ENCODE measurements around the gene PITRM1.

The PITRM1 gene

GRCh38 chr10:3122486-3123205 lies 49.9 kb downstream of the PITRM1 start:
- CTCF ChIA-PET: no interaction called here
- DNase-seq (ENCODE audit: low spot score): no peak

GRCh38 chr10:3122034-3122433 lies 50.5 kb downstream of the PITRM1 start:
- CTCF ChIA-PET: interaction anchor here (0.6 kb wide), 1 partner anchor 998 kb away, joined by 3 read pairs; no protein-coding TSS in a partner anchor
- DNase-seq (ENCODE audit: low spot score): no peak
- POLR2A ChIA-PET (ENCODE audit: low non-redundant PET): no interaction called here
- H3K27ac ChIP-seq: peak overlapping the region; percentile 29
- TF ChIP-seq CTCF (conservative IDR thresholded peaks at IDR 0.05; ENCODE audit: low read depth): no peak

More at GRCh38 chr10:3122486-3123205, 49.9 kb downstream of the PITRM1 start:
- TF ChIP-seq CTCF (conservative IDR thresholded peaks at IDR 0.05; ENCODE audit: low read depth): no peak
- H3K27ac ChIP-seq: peak overlapping the region; percentile 29
- POLR2A ChIA-PET (ENCODE audit: low non-redundant PET): no interaction called here

GRCh38 chr10:3119796-3120459 lies 52.7 kb downstream of the PITRM1 start:
- ChIA-PET CTCF (interaction anchor here (0.6 kb wide), 1 partner anchor 1448 kb away, joined by 4 read pairs; no protein-coding TSS in a partner anchor), POLR2A (ENCODE audit: low non-redundant PET) (no interaction called here)
- DNase-seq (ENCODE audit: low spot score): peak; percentile 34

DNA sequence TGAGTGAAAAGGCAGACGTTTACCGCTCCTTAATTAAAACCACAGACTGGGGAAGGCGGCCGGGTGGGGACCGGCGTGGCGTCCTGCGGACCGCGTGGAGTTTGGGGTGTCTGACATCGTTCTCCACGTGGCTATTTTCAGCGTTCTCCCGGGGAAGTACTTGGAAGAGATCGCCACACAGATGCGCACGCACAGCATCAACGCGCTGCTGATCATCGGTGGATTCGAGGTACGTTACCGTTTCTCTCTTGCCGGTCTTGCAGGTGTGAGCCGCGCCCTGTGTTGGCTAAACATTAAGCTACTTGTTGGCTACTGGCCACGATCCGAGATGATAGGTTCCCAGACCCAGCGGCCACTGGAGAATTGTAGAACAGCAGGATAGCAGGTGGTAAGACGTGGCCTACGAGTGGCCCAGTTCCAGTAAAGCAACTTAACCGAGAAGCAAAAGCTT lies 53.9 kb downstream of the PITRM1 start:
- ChIA-PET POLR2A (ENCODE audit: low non-redundant PET) (no interaction called here), CTCF (interaction anchor here (0.7 kb wide), 1 partner anchor 218 kb away, joined by 3 read pairs; no protein-coding TSS in a partner anchor)
- DNase-seq (ENCODE audit: low spot score): no peak
- no peak overlapping the region for H3K27ac ChIP-seq
- no peak for TF ChIP-seq CTCF (conservative IDR thresholded peaks at IDR 0.05; ENCODE audit: low read depth)

More at GRCh38 chr10:3119796-3120459, 52.7 kb downstream of the PITRM1 start:
- H3K27ac ChIP-seq: no peak overlapping the region
- peak; percentile 40 for TF ChIP-seq CTCF (conservative IDR thresholded peaks at IDR 0.05; ENCODE audit: low read depth)

GRCh38 chr10:3117486-3117885 lies 55.1 kb downstream of the PITRM1 start:
- H3K27ac ChIP-seq: no peak overlapping the region
- TF ChIP-seq CTCF (conservative IDR thresholded peaks at IDR 0.05; ENCODE audit: low read depth): no peak
- CTCF ChIA-PET: interaction anchor here (1.4 kb wide), 1 partner anchor 16 kb away, joined by 3 read pairs; no protein-coding TSS in a partner anchor
- DNase-seq (ENCODE audit: low spot score): no peak
- POLR2A ChIA-PET (ENCODE audit: low non-redundant PET): no interaction called here

DNA sequence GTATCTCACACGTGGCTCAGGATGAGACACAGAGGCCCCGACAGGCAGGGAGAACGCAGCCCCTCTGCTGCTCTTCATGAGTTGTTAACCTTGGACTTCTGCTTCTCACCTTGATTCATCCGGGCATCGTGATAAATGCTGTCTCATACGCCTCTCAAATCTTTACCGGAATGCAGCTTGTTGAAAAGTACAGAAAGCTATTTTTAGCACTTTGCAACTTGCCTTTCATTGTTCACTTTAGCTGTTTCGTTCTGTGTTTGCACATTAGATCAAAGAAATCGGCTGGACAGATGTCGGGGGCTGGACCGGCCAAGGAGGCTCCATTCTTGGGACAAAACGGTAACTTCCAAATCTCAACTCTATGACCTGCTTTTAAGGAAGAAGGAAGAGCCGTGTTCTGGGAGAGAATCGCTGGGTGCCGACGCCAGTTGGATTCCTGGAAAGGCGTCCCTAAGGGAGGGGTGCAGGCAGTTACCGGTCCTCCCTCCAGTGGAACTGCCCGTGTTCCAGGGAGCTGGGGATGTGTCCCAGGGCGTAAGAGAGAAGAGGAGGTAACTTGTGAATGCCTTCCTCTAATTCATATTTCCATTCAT lies 56.0 kb downstream of the PITRM1 start:
- no peak for TF ChIP-seq CTCF (conservative IDR thresholded peaks at IDR 0.05; ENCODE audit: low read depth)
- ChIA-PET CTCF (interaction anchor here (1.4 kb wide), 1 partner anchor 17 kb away, joined by 3 read pairs; no protein-coding TSS in a partner anchor), POLR2A (ENCODE audit: low non-redundant PET) (no interaction called here)
- no peak for DNase-seq (ENCODE audit: low spot score)
- H3K27ac ChIP-seq: peak overlapping the region; percentile 44

All from RWPE1 (cell line).